CD4-positive, alpha-beta T cell treated with Interleukin-17A for 4 hours (primary cell): ENCODE results near the gene FNDC3B.
"Not testable (repeated sequence)": the region's sequence is repeated elsewhere in the genome, so short reads cannot be mapped to it uniquely, and the experiment has no call there.

Experiments
- DNase-seq: peaks from one replicate; pipeline ENCODE4 v3.0.0-alpha.2; 2020; ENCODE audit warnings: mixed read lengths

FNDC3B gene

DNA sequence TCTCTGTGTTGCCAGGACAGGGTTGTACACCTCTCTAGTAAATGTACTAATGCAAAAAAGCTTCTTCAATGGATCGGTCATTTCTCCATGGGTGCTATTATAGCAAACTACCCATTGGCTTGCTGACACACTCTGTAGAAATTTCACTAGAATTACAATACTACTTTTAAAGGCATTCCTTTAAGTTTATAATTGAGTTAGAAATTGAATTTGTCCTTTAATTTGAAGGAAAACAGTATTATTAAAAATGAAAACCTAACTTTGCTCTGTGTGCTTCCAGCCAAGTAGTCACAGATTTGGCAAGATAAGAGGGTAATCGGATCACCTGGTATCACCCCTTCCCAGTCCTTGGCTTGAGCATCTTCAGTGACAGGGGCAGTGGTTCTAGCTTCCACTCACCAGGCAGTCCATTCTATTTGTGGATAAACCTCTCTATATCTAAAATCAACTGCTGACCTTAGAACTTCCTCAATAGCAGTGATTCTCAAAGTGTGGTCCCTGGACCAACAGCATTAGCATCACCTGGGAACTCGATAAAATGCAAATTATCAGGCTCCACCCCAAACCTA is 315.6 kb downstream of the FNDC3B start:
- DNase-seq = no peak

DNA sequence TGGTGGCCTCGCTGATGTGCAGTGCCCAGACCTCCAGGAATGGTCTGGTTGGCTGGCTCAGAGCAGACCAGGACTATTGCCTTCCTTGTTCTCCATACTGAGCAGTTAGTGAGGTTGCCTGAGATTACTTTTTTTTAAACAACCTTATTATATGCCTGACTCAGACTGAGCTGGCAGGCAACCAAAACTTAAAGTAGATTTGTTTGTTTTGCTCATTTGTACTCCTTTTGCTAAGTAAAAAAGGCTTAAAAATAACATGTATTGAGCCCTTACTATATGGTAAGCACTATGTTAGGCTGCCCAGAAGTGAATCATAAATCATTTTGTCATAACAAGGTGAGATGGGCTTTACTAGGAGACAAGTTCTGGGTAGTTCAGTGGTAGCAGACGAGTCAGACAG is 316.5 kb downstream of the FNDC3B start:
- no peak for DNase-seq

DNA sequence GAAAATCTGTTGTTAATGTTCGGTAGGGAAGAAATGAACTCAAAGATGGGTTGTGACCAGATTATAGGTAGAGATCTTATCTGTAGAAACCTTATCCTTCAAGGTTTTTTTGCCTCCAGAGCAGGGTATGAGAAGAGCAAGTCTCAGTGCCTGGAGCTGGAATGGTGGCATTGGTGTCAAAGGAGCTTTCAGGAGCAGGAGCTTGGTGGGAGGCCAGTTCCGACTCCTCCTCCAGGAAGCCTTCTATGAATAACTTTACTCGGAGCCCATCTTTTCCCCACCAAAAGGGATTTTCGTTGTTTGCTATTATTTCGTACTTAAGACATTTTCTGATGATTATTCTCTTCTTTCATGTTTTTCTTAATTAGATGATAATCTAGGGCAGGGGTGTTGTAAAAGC is 317.0 kb downstream of the FNDC3B start:
- no peak for DNase-seq

DNA sequence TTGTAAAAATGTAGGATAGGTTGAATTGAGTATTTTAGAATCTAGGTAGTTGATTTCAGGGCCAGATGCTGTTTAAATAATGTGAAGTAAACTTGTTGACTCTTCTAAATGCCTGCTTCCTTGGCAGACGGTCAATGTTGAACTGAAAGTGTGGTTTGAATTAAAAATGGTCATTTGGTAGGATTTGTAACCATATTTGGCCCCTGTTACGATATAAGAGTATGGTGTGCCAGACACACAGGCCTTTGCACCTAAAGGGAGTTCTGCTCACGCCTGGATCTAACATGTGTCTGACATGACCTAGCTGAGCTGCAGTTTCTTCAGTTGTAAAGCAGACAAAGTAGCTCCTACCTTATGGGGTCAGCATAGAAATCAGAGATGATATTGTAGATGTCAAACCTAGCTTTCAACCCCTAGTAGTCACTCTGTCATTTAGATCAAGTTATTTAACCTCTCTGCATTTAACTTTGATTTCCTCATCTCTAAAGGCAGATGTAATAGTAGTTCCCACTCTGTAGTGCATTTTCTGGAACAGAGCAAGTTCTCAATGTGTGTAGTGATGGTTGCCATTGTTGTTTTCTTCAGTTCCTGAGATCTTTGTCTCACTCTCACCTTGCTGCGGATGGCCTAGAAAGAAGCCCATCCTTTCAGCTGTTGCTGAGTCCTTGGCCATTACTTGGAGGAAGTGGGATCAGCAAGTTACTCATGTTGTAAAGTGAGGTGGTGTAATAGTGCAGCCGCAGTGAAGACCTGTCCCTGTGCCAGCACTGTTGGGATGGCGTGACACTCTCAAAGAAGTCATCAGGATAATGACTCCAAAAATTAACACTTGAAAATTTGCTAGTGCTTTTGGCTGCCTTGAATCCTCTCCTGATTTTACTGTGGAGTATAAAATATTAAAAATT is 318.7 kb downstream of the FNDC3B start:
- no peak for DNase-seq

DNA sequence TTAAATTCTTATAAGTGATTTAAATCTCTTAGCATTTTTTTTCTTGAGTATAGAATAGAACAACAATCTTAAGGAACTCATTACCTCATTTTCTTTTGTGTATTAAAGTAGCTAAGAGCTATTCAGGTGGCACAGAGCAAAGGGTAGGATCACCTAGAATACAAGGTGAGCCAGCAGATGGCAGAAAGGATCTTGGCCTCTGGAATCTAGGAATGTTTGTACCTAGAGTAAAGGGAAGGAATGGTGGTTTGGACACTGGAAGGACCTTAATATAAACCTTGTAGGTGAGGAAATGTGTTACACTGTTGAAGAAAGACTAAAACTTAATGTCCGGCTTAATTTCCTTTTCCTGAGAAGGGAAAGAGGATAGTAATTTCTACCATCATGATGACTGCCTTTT is 319.9 kb downstream of the FNDC3B start:
- DNase-seq = no peak

DNA sequence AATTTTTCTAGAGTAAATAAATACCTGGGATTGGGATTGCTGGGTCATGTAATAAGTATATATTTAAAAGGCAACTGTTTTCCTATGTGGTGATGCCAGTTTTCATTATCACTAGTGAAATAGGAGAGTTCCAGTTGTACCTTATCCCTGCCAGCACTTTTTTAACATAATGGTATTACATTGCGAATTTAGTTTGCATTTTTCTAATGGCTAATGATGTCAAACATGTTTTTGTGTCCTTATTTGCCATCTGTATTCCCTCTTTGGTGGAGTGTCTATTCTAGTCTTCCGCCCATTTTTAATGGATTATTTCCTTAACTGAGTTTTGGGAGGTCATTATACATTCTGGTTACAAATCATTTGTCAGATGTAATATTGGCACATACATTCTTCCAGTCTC is 320.6 kb downstream of the FNDC3B start:
- DNase-seq = no peak

DNA sequence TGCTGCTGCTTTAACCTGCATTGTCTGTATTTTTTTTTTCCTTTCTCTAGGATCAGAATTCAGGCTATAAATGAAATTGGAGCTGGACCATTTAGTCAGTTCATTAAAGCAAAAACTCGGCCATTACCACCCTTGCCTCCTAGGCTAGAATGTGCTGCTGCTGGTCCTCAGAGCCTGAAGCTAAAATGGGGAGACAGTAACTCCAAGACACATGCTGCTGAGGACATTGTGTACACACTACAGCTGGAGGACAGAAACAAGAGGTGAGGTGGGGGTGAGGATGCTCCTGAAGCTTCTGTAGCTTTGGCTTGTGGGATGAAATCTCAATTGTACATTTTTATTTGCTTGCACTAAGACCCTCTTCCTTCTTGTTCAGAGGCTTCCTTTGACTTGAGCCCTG is 323.2 kb downstream of the FNDC3B start:
- DNase-seq = no peak

DNA sequence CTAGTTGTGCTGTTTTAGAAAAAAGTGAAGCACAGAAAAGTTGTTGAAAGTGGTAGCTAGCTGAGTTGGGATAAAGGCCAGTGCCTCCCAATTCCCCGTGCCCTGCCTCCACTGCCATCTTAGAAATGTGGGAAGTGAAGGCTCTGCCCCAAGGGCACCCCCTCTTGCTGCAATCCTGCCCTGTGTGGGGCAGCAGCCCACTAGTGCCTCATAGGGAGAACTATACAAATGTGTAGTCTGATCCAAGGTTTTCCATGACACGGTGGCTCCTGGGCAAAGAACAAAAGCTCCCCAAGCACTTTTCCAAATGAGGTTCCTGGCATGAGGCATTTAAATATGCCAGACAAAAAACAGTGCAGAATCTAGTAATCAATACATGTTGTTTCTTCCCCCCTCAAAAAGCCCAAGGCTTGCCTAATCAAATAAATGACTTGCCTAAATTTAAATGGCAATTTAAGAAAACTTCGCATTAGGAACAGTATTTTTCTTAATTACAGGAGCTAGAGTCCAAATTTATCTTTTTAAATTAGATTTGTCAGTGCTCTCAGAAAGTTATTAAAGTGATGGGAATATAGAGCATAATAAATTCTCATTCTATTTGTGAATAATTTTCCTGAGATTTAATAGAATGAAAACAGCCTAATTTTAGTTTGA is 325.1 kb downstream of the FNDC3B start:
- no peak for DNase-seq

DNA sequence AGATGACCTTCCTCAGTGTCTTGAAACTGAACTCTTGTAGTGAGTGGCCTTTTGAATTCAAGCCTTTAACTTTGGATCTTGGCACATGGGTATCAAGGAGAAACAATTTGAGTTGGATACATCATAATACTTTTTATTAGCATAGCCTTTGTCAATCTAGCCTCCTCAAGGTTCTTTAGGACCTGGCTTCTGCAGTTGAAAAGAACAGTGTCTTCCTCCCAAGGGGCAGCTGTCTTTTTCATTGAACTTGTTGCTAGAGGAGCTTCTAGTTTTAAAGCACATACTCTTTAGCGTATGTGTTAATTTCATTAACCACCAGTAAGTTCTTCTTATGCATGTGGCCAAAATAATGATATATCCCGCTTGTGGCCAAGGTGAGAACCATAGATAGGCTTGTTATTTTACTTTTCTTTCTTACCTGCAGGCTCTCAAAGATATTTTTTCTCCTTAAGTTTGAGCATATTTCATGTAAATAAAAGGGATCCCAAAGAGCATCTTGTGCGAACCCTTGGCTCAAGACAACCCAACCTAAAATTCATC is 325.7 kb downstream of the FNDC3B start:
- DNase-seq = no peak

DNA sequence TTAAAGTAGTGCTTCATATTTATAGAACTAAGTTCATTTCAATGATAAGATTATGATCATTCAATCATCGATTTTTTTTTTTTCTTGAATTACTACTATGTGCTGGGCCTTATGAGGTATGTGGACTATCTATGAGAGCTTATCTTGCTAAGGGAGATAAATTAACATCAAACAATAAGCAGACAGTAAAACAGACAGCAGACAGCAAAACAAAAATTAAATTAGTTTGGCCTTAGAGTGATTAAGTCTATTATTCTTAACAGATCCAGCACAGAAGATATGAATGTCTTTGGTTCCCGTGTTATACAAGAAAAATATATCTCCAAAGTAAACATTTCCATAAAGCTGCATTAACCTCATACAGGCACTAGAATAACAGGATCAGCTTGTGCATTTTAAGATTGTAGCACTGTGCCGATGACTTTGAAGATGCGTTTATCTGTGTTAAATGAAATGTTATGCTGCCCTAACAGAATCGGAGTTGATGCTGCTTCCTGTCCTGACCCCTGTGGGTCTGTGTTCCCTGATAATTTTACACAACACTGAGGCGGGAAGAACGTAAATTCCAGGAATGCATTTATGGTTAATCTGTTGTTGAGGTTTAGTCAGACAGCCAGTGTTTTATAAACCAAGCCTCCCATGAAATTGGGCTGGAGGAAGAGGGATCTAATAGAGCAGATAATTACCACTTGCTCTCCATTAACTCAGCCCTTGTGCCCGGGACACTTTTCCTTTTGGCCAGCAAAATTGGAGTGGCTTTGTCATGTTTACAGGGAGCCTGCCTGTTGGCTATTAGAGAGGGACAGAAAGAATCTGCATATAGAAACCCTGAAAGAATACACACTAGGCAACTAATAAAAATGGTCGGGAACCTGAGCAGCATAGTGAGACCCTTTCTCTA is 328.1 kb downstream of the FNDC3B start:
- DNase-seq = no peak

DNA sequence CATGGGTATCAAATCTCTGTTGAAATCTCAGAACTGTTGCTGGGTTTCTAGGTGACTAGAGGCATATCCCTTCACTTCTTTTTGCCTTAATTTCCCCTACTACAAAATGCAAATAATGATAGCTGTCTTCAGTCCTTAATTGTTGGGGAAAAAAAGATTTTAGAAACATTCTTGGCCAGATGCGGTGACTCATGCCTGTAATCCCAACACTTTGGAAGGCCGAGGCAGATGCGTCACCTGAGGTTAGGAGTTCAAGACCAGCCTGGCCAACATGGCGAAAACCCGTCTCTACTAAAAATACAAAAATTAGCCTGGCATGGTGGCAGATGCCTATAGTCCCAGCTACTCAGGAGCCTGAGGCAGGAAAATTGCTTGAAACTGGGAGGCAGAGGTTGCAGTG is 329.2 kb downstream of the FNDC3B start:
- not testable (repeated sequence) for DNase-seq

DNA sequence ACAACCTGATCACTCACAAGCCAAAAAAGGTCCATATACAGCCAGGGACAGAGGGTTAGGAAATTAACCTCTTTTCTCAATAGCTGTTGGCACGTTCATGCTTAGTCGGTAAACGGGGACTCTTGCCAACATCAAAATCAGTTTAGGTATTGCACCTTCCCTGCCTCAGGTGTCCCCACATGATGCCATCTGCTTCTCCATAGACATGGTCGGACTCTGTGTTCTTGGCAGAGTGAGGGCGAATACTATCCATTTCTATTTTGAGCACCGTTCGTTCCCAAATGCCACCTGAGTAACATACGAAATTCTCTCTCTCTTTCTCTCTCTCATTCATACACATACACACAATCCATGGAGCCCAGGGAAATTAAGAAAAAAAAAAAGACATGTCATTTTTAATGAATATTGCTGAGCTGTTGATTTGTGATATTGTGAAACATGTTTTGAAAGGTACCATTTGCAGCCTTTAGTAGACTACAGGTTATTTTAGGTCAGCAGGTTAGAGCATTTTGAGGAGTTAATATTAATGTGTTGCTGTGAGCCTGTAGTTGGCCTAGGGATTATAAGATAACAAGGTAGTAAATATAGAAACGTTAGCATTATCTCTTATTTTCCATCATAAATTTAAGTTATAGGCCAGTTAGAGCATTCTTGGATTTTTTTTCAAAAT is 330.3 kb downstream of the FNDC3B start:
- no peak for DNase-seq

DNA sequence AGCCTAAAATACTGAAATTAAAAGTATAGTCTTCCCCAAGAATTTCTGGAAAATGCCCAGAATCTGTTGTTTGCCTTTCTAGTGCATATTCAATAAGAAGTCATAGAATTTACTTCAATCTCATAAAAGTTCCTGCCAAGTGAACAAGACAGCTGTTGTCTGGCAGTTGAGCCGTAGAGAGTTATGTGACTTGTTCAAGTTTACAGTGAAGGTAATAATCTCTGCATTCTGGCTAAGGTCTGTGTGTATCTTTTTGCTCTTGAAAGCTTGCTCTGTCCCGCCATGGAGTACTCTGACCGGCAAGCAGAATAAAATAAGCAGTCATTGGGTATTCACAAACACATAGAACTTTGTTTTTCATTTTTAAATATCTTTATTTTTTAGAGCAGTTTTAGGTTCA is 331.0 kb downstream of the FNDC3B start:
- DNase-seq = no peak

DNA sequence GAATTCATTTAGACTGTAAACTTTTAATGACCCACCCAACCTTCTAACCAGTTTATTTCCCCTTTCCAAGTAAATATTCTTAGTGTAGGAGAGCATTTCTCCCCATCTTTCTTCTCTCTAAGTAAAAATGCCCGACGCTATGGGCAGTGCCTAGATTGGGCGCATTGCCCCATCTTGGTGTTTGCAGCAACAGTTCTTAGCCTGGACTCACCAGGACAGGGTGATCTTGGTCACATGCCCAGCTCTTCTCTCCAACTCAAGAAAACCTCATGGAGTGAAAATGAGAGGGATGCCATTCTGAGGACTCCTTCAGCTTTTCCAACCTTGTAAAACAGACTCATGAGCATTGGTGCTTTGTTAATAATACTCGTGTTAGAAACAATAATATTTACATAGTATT is 332.2 kb downstream of the FNDC3B start:
- no peak for DNase-seq

DNA sequence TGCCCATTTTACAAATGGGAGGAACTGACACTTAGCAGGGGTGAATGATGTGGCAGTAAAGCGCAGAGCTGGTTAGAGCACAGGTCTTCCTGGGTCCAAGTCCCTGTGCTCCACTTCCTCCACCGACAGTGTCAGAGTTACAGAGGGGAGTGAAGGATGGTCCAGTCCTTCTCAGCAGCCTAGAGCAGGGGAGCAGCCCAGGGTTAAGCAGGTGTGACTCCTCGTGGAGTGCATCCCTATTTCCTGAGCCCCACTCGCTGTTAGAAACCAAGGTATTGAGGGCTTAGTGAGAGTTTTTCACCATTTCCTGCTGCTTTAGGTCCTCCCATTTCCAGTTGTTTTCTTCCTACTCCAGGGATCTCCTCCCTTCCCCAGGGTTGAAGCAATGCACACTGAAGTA is 333.5 kb downstream of the FNDC3B start:
- DNase-seq = no peak

DNA sequence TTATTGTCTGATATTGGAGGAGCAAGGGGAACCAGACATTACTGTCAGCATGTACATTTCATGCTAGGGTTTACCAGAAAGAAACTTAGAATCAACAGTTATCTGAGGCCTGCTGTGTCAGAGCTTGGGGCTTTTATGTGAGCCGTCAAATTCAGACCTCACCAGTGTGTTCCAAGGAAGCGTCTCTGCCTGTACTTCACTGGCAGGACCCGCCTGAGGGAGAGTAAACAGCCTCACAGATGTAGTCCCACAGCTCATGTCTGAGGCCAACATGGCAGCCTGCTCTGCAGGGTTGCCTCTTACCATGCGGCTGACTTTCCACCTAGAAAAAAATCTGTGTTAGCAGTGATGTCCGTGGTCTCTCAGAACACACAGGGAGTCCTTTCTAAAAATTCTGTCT is 334.5 kb downstream of the FNDC3B start:
- no peak for DNase-seq

DNA sequence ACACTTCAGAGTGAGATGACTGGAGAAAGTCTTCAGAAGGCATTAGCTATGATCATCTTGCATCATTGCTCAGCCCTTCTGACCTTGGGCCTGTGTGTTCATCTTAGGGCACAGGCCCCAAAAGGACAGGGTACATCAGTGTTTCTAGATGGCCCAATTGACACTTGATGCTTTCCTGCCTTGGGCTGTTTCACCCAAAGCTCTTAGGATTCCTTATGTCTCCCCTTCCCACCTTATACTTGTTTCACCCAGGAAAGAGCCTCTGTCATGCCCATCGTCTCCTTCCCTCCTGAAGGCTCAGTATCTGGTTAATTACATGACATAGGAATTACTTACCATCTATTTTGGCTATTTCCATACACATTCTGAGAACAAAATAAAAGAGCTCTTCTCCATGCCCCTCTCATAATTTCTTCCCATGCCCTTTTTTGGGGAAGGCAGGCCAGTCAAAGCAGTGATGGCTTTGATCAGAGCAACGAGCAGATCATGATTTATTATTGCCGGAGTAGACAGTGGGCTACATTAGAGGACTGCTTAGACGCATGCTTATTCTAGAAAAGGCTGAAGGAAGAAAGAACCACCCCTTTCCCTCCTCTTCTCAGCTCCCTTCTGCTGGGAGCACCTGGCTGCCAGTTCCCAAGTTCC is 335.9 kb downstream of the FNDC3B start:
- no peak for DNase-seq

DNA sequence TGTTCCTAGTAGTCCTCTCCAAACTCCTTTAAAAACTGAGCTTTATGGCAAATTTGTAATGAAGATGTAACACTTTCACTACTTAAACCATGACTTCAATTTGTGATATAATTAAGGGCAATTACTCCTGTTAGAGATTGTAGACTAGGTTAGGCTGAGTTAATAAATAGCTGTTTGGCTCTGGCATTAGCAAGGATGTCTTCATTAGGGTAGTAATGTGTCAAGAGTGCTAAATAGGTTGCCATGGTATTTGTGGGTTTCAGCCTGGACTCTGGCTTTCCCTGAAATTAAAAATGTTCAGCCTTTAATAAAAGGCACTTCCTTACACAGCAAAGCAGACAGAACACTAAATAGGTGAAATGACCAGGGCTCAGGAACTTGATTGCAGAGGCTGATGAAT is 337.0 kb downstream of the FNDC3B start:
- DNase-seq = no peak

DNA sequence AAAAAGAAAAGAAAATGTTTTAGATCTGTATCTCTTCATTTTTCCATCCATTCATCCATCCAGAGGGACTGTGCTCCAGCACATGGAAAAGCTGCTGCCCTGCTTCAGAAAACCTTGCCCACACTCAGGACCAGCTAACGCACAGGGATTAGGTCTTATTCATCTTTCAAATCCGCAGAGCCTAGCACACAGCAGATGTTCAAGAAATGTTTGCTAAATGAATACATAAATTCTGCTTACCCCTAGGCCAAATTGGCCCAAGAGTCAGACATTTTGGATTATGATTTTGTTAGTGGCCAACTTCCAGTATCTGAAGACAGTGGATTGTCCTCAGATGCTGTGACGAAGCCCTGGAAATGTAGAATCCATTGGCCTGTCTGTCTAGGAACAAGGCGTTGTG is 337.5 kb downstream of the FNDC3B start:
- DNase-seq = no peak

DNA sequence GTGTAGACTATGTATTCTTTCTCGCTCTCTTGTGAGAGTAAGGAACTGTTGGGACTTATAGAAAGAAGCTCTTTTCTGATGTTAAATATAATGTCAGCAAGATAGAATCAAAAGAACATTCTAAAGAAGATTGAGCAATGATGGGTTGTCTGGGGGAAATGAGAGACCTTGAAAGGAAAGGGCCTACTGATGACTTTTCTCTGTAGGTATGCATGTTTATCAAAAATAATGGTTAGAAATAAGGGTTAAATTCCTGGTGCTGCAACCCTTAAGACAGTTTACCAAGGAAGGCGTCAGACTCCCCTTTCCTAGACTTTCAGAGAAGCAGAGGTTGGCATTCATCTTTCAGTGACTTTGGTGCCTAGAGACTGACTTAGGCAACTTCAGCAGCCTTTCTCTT is 339.1 kb downstream of the FNDC3B start:
- DNase-seq = no peak

DNA sequence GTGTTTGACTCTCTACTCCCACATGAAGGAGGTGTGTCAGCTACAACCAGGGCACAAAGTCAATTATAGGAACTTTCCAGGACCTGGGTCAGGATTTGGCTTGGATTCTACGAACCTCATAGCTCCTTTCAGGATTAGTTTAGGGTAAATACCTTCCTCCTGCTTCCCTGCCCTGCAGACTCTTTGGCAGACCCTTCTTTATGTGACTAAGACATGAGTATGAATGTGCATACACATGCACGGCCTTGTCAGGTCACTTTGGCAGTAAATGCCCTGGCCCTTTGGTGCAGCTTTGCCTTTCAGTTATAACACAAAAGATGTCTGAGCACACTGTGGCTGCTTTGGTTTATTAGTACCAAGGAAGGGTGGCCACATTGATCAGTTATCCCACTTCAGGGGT is 340.0 kb downstream of the FNDC3B start:
- no peak for DNase-seq

DNA sequence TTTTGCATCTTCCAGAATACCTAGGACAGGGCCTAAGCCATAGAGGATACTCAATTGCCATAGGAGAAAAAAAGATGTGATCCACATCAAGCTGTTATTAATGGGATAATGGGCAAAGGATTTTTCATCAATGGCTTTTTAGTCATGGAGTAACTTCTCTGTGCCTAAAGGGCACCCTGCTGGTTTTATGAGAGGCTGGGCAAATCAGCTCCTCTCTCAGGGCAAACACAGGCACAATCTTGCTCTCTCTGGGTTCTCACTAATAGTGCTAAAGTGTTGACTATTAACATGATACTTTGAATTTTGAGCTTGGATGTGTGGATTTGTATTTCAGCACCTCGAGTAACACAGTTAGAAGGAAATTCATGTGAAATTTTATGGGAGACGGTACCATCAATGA is 341.3 kb downstream of the FNDC3B start:
- DNase-seq = no peak
